WTC11 (cell line): ENCODE data around the gene NCBP2.

ENCODE experiments used
- CBFB ChIP-seq: sonication (generic); formaldehyde crosslinking; IDR thresholded peaks from 2 replicates; pipeline ENCODE4 v1.8.1; 2022; ENCODE audit warnings: mild to moderate bottlenecking, low read depth, missing genetic modification reagents
- CREB1 ChIP-seq: sonication (generic); formaldehyde crosslinking; IDR thresholded peaks from 2 replicates; pipeline ENCODE4 v1.8.0; 2023; ENCODE audit warnings: mild to moderate bottlenecking, missing genetic modification reagents
- JUN ChIP-seq: sonication (generic); formaldehyde crosslinking; IDR thresholded peaks from 2 replicates; pipeline ENCODE4 v1.8.0; 2023; ENCODE audit warnings: mild to moderate bottlenecking, missing genetic modification reagents
- NR2C2 ChIP-seq: sonication (generic); formaldehyde crosslinking; IDR thresholded peaks from 2 replicates; pipeline ENCODE4 v1.8.0; 2022; ENCODE audit warnings: mild to moderate bottlenecking, missing genetic modification reagents
- TEAD4 ChIP-seq: sonication (generic); formaldehyde crosslinking; IDR thresholded peaks from 2 replicates; pipeline ENCODE4 v1.8.0; 2022; ENCODE audit warnings: mild to moderate bottlenecking, missing genetic modification reagents
- ZNF138 ChIP-seq: sonication (generic); formaldehyde crosslinking; conservative IDR thresholded peaks from 2 replicates; pipeline ENCODE4 v1.8.1; 2022; ENCODE audit warnings: mild to moderate bottlenecking, moderate library complexity, missing genetic modification reagents
- ZNF219 ChIP-seq: sonication (generic); formaldehyde crosslinking; IDR thresholded peaks from 2 replicates; pipeline ENCODE4 v1.8.0; 2023; ENCODE audit warnings: missing genetic modification reagents, mild to moderate bottlenecking, borderline replicate concordance
- TF ChIP-seq, protein P1 (sequence below): fragments of 200-600 bp; IDR thresholded peaks from 2 replicates; pipeline ENCODE4 v1.8.0; 2022; ENCODE audit warnings: antibody characterized with exemption
- TF ChIP-seq, protein P2 (sequence below): sonication (generic); formaldehyde crosslinking; IDR thresholded peaks from 2 replicates; pipeline ENCODE4 v1.8.0; 2022; ENCODE audit warnings: mild to moderate bottlenecking, missing genetic modification reagents
- TF ChIP-seq, protein P3 (sequence below): sonication (generic); formaldehyde crosslinking; IDR thresholded peaks from 2 replicates; pipeline ENCODE4 v1.8.1; 2023; ENCODE audit warnings: mild to moderate bottlenecking, missing genetic modification reagents, moderate library complexity
- TF ChIP-seq, protein P4 (sequence below): sonication (generic); formaldehyde crosslinking; IDR thresholded peaks from 2 replicates; pipeline ENCODE4 v1.8.1; 2023; ENCODE audit warnings: mild to moderate bottlenecking, missing genetic modification reagents, moderate library complexity
- TF ChIP-seq, protein P5 (sequence below): sonication (generic); formaldehyde crosslinking; IDR thresholded peaks from 2 replicates; pipeline ENCODE4 v1.8.0; 2022; ENCODE audit warnings: mild to moderate bottlenecking, missing genetic modification reagents

DNA sequence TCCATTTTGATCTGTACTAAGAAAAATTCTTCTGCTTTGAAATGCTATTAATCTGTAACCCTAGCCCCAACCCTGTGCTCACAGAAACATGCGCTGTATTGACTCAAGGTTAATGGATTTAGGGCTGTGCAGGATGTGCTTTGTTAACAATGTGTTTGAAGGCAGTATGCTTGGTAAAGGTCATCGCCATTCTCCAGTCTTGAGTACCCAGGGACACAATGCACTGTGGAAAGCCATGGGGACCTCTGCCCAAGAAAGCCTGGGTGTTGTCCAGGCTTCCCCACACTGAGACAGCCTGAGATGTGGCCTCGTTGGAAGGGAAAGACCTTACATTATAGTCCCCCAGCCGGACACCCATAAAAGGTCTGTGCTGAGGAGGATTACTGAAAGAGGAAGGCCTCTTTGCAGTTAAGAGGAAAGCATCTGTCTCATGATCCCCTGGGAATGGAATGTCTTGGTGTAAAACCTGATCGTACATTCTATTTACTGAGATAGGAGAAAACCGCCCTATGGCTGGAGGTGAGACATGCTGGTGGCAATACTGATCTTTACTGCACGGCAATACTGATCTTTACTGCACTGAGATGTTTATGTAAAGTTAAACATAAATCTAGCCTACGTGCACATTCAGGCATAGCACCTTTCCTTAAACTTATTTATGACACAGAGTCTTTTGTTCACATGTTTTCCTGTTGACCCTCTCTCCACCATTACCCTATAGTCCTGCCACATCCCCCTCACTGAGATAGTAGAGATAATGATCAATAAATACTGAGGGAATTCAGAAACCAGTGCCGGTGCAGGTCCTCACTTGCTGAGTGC is 20.0 kb upstream of the NCBP2 start:
- TF ChIP-seq, protein P1, sequence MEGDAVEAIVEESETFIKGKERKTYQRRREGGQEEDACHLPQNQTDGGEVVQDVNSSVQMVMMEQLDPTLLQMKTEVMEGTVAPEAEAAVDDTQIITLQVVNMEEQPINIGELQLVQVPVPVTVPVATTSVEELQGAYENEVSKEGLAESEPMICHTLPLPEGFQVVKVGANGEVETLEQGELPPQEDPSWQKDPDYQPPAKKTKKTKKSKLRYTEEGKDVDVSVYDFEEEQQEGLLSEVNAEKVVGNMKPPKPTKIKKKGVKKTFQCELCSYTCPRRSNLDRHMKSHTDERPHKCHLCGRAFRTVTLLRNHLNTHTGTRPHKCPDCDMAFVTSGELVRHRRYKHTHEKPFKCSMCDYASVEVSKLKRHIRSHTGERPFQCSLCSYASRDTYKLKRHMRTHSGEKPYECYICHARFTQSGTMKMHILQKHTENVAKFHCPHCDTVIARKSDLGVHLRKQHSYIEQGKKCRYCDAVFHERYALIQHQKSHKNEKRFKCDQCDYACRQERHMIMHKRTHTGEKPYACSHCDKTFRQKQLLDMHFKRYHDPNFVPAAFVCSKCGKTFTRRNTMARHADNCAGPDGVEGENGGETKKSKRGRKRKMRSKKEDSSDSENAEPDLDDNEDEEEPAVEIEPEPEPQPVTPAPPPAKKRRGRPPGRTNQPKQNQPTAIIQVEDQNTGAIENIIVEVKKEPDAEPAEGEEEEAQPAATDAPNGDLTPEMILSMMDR, result no peak
- TF ChIP-seq, protein P2, sequence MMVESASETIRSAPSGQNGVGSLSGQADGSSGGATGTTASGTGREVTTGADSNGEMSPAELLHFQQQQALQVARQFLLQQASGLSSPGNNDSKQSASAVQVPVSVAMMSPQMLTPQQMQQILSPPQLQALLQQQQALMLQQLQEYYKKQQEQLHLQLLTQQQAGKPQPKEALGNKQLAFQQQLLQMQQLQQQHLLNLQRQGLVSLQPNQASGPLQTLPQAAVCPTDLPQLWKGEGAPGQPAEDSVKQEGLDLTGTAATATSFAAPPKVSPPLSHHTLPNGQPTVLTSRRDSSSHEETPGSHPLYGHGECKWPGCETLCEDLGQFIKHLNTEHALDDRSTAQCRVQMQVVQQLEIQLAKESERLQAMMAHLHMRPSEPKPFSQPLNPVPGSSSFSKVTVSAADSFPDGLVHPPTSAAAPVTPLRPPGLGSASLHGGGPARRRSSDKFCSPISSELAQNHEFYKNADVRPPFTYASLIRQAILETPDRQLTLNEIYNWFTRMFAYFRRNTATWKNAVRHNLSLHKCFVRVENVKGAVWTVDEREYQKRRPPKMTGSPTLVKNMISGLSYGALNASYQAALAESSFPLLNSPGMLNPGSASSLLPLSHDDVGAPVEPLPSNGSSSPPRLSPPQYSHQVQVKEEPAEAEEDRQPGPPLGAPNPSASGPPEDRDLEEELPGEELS, result no peak
- TF ChIP-seq ZNF219 (CRISPR knock-in tag), result no peak
- no peak for TF ChIP-seq CREB1 (CRISPR knock-in tag)
- no peak for TF ChIP-seq TEAD4 (CRISPR knock-in tag)
- TF ChIP-seq, protein P3, sequence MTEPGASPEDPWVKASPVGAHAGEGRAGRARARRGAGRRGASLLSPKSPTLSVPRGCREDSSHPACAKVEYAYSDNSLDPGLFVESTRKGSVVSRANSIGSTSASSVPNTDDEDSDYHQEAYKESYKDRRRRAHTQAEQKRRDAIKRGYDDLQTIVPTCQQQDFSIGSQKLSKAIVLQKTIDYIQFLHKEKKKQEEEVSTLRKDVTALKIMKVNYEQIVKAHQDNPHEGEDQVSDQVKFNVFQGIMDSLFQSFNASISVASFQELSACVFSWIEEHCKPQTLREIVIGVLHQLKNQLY, result no peak
- TF ChIP-seq, protein P4, sequence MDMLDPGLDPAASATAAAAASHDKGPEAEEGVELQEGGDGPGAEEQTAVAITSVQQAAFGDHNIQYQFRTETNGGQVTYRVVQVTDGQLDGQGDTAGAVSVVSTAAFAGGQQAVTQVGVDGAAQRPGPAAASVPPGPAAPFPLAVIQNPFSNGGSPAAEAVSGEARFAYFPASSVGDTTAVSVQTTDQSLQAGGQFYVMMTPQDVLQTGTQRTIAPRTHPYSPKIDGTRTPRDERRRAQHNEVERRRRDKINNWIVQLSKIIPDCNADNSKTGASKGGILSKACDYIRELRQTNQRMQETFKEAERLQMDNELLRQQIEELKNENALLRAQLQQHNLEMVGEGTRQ (CRISPR knock-in tag), result no peak
- no peak for TF ChIP-seq NR2C2
- TF ChIP-seq JUN, result no peak
- no peak for TF ChIP-seq ZNF138 (CRISPR knock-in tag)
- TF ChIP-seq CBFB (CRISPR knock-in tag), result no peak
- TF ChIP-seq, protein P5, sequence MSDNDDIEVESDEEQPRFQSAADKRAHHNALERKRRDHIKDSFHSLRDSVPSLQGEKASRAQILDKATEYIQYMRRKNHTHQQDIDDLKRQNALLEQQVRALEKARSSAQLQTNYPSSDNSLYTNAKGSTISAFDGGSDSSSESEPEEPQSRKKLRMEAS (CRISPR knock-in tag), result no peak
